Bronchial epithelial cell (primary cell): ENCODE data around the gene FRMD4A. TPM values are rescaled to one million over a fixed set of nuclear protein-coding genes. Genes with fewer than 3 reads are reported as not detected.

Experiments used
- DNase-seq: peaks from one replicate; pipeline ENCODE4 v3.0.0-alpha.2; 2010; ENCODE audit warnings: low read depth
- FAIRE-seq: peaks from 2 replicates; lab custom pipeline; 2011; peaks lifted over from hg19 to GRCh38; lab: Jason Lieb, UNC
- H3K27me3 ChIP-seq: 2 replicates; pipeline ENCODE4 v1.5.1; 2011; ENCODE audit warnings: low read length; ENCODE audit not compliant: control insufficient read depth, insufficient read depth
- H3K36me3 ChIP-seq: 2 replicates; pipeline ENCODE4 v1.5.1; 2011; ENCODE audit warnings: low read length; ENCODE audit not compliant: control insufficient read depth, insufficient read depth
- H3K4me3 ChIP-seq: 2 replicates; pipeline ENCODE4 v1.5.1; 2011; ENCODE audit warnings: mild to moderate bottlenecking, low read depth, low read length, control low read depth
- CTCF ChIP-seq: IDR thresholded peaks from 2 replicates; pipeline ENCODE4 v1.5.1; 2011; ENCODE audit warnings: mild to moderate bottlenecking, moderate library complexity, low read length, control low read depth, inconsistent platforms; ENCODE audit not compliant: insufficient read depth, severe bottlenecking
- total RNA-seq: library from RNA; depleted of rRNA; stranded (reverse); fragments of >200 nt; gene quantifications from 2 replicates; pipeline ENCODE4 v1.2.1, GENCODE V29; 2014

FRMD4A gene
- total RNA-seq, 1 donor from 2014 or later: 3.2 TPM

- peak overlapping the region; percentile 1 for H3K4me3 ChIP-seq
- DNase-seq (peak; percentile 63), FAIRE-seq (no peak)
- H3K36me3 ChIP-seq: no peaks in the 10 kb centered on the region
- peaks cover 2% of the 10 kb centered on the region for H3K27me3 ChIP-seq
- no peak for TF ChIP-seq CTCF
Measured at GRCh38 chr10:14009371-14010100, 321.2 kb downstream of the FRMD4A start.

GRCh38 chr10:14008740-14009080 is 322.0 kb downstream of the FRMD4A start:
- Histone ChIP-seq H3K36me3 (no peaks in the 10 kb centered on the region), H3K27me3 (no peaks in the 10 kb centered on the region), H3K4me3 (no peak overlapping the region)
- DNase-seq: no peak
- no peak for FAIRE-seq
- TF ChIP-seq CTCF: no peak

- Histone ChIP-seq H3K36me3 (no peaks in the 10 kb centered on the region), H3K27me3 (no peaks in the 10 kb centered on the region), H3K4me3 (no peak overlapping the region)
- no peak for TF ChIP-seq CTCF
- FAIRE-seq (no peak), DNase-seq (peak; percentile 22)
Measured at GRCh38 chr10:14004536-14004935, 326.2 kb downstream of the FRMD4A start.

- Histone ChIP-seq H3K27me3 (no peaks in the 10 kb centered on the region), H3K4me3 (no peak overlapping the region), H3K36me3 (no peaks in the 10 kb centered on the region)
- FAIRE-seq: no peak
- no peak for DNase-seq
- no peak for TF ChIP-seq CTCF
Measured at GRCh38 chr10:14003517-14004184, 327.1 kb downstream of the FRMD4A start.

GRCh38 chr10:14001298-14002040 is 329.3 kb downstream of the FRMD4A start:
- H3K36me3 ChIP-seq: no peaks in the 10 kb centered on the region
- FAIRE-seq (no peak), DNase-seq (no peak)
- no peak overlapping the region for H3K4me3 ChIP-seq
- no peaks in the 10 kb centered on the region for H3K27me3 ChIP-seq
- TF ChIP-seq CTCF: no peak
